Keratinocyte (primary cell): ENCODE measurements around the gene STX3.

Experiments used
- EZH2 ChIP-seq: IDR thresholded peaks from one replicate; pipeline ENCODE4 v1.6.1; 2012; ENCODE audit warnings: inconsistent platforms, mild to moderate bottlenecking, low read length, moderate library complexity
- TF ChIP-seq, protein P1 (sequence below), 3 experiments: IDR thresholded peaks in 1 of 3; conservative IDR thresholded peaks in 1 of 3; optimal IDR thresholded peaks in 1 of 3; 2 replicates in 2 of 3; 3 replicates in 1 of 3; pipeline versions ENCODE3 to v1.5.1; 2011; ENCODE audit warnings: low read length in 3 of 3, mild to moderate bottlenecking in 3 of 3, moderate library complexity in 2 of 3, control low read depth in 1 of 3, inconsistent platforms in 1 of 3; ENCODE audit not compliant: insufficient read depth in 2 of 3; ENCODE audit errors: extremely low read depth in 1 of 3

GRCh38 chr11:59810911-59811259 is 55.7 kb downstream of the STX3 start:
- TF ChIP-seq, protein P1, sequence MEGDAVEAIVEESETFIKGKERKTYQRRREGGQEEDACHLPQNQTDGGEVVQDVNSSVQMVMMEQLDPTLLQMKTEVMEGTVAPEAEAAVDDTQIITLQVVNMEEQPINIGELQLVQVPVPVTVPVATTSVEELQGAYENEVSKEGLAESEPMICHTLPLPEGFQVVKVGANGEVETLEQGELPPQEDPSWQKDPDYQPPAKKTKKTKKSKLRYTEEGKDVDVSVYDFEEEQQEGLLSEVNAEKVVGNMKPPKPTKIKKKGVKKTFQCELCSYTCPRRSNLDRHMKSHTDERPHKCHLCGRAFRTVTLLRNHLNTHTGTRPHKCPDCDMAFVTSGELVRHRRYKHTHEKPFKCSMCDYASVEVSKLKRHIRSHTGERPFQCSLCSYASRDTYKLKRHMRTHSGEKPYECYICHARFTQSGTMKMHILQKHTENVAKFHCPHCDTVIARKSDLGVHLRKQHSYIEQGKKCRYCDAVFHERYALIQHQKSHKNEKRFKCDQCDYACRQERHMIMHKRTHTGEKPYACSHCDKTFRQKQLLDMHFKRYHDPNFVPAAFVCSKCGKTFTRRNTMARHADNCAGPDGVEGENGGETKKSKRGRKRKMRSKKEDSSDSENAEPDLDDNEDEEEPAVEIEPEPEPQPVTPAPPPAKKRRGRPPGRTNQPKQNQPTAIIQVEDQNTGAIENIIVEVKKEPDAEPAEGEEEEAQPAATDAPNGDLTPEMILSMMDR (optimal IDR thresholded peaks at IDR 0.05 in 1 of 3, IDR thresholded peaks at IDR 0.05 in 1 of 3, conservative IDR thresholded peaks at IDR 0.05 in 1 of 3; ENCODE audit: extremely low read depth in 1 of 3, insufficient read depth in 2 of 3, low read length in 3 of 3) = no peak
- no peak for TF ChIP-seq EZH2
